HG02981 (cell line): ENCODE results near the gene TBC1D9.

Experiments used
- ATAC-seq: cut with Tn5 transposase; IDR thresholded peaks from one replicate; pipeline ENCODE4 v1.9.1; 2021; ENCODE audit warnings: mild to moderate bottlenecking, moderate library complexity; ENCODE audit not compliant: unreplicated experiment

Gene TBC1D9

DNA sequence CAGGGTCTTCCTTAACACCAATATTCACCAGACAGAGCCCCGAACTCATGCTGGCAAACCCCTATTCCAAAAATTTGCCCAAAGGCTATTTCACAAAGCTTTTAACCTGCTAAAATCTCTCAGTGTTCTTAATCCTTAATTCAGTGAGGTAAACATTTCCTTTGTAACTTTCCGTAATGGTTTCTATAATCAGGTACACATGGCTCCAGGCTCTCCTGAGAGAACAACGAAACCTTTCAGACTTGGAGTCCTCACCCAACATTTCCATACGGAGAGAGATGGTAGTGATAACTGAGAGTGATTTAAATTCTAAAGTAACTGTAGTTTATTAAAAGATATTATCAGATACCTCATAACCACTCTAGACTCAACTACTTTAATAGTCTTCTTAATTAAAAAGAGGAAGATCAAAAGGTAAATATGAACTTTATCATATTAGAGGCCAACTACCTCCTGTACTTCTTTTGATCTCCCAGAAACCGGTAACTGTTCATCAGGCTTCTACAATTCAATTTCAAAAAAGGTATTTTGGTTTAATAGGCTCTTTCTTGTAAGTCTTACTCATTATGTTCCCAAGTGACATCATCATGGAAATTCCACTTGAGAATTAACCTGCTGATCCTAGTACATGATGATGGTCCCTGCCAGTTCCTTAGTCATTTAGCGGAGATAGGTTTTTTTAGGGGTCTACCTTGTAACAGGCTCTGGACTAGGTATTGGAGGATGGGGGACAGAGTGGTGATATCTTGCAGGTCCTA lies 96.1 kb downstream of the TBC1D9 start:
- ATAC-seq, result no peak

- no peak for ATAC-seq
These were observed 101.7 kb downstream of the TBC1D9 start for GRCh38 chr4:140654495-140654814.

GRCh38 chr4:140653718-140654494 lies 102.3 kb downstream of the TBC1D9 start:
- no peak for ATAC-seq

DNA sequence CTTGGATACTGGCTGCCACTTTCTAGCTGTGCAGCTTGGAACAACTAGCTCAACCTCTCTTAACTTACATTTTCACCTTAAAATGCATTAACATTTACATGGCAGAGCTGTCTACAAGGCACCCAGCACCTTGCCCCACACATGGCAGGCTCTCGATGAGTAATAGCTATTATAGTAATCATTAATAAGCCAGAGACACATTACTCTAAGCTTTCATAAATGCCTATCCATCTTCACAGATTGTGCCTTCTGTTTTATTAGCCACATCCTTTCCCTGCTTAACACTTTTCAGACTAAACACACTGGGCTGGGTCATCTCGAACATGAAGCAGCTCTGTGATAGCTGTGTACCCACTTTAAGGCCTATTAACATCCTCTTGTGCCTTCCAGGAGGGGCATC lies 103.6 kb downstream of the TBC1D9 start:
- no peak for ATAC-seq

- no peak for ATAC-seq
These were observed 107.4 kb downstream of the TBC1D9 start for GRCh38 chr4:140648716-140649308.

GRCh38 chr4:140645614-140646412 lies 110.4 kb downstream of the TBC1D9 start:
- no peak for ATAC-seq

GRCh38 chr4:140645196-140645595 lies 111.0 kb downstream of the TBC1D9 start:
- ATAC-seq, result no peak

- no peak for ATAC-seq
These were observed 111.6 kb downstream of the TBC1D9 start for GRCh38 chr4:140644470-140645185.

GRCh38 chr4:140643571-140644055 lies 112.6 kb downstream of the TBC1D9 start:
- ATAC-seq, result no peak

DNA sequence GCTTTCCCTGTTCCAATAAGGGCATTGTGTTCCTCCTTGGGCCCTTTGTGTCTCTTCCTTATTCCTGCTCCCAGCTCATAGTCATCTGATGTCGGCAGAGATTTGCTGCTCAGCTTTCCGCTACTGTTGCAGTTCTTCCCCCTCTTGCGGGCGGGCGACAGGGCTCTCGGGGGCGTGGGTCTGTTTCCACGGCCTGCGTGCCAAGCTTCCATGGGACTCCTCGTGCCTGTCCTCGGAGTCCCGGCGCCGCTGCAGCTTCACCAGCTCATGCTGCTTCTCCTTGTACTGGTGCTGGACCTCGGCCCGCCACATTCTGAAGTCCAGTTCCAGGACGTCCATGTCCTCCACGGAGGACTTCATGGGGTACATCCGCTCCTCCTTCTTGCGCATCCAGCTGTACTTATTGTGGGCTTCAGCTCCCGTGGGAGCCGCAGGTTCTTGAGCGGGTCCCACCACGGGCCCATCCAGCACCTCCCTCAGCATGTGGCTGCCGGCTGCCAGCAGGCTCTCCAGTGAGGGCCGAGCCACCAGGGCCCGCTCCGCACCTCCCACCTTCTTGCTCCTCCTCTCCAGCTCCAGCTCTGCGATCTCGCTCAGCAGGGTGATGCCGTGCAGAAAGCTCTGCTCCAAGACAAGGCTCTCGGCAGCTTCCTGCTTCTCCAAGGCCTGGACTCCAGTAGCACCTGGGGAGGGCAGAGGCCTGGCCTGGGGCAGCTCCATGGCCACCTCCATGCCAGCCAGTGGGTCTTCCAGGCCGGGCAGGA lies 113.3 kb downstream of the TBC1D9 start:
- no peak for ATAC-seq

GRCh38 chr4:140641789-140642439 lies 114.3 kb downstream of the TBC1D9 start:
- no peak for ATAC-seq

- ATAC-seq, result no peak
These were observed 115.1 kb downstream of the TBC1D9 start for GRCh38 chr4:140641105-140641555.

- no peak for ATAC-seq
These were observed 115.9 kb downstream of the TBC1D9 start for GRCh38 chr4:140640150-140640748.

GRCh38 chr4:140639066-140639465 lies 117.1 kb downstream of the TBC1D9 start:
- no peak for ATAC-seq

DNA sequence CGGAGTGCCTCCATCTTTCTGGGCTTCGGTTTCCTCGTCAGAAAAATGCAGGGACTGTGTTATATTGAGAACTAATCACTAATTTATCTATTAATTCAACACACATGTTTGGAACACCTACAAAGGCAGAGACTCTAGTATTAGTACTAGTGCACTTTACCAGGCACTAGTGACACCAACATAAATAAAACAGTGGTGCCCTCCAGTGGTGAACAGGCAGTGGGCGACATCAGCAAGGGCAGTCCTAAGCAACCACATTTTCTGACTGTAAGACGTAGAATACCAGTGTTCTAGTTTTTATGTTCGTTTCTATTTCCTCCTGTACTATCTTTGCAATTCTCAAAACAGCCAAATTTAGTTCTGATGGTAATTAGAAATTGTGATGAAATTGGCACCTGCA lies 118.3 kb downstream of the TBC1D9 start:
- peak; percentile 77 for ATAC-seq

DNA sequence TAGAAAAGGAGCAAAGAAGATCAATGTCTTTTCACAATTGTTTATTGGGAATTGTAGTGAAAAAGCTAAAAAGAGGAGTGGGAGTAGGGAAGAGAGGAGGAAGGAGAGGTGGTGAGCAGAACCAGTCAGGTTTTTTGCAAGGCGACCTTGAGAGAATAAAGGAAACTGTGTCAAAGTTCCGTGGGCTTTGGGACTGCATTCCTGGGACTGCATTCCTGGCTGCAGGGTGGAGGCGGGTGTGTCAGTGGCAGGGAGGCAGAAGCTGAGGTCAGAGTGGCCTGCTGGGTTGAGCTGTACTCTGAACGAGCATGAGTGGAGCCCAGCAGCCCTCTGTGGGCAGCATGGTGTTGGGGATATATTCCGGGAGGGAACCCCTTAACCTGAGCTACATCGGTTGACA lies 120.6 kb downstream of the TBC1D9 start:
- no peak for ATAC-seq

DNA sequence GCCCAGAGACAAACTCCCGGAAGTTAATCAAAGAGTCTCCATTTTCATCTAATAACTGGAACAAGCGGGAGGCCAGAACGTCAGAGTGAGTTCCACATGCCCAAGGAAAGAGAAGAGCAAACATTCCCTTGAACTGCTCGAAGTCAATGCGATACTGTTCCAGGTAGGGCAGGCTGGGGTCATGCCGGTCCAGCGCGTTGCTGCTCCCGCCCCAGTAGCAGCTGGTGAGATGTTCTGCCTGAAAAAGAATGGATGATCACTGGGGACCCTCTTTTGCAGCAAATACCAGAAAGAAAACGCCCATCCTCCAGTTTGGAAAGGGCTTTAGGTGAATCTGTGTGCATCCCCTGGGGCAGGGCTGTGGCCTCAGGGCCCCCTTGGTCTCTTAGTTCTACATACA lies 122.2 kb downstream of the TBC1D9 start:
- ATAC-seq, result no peak

DNA sequence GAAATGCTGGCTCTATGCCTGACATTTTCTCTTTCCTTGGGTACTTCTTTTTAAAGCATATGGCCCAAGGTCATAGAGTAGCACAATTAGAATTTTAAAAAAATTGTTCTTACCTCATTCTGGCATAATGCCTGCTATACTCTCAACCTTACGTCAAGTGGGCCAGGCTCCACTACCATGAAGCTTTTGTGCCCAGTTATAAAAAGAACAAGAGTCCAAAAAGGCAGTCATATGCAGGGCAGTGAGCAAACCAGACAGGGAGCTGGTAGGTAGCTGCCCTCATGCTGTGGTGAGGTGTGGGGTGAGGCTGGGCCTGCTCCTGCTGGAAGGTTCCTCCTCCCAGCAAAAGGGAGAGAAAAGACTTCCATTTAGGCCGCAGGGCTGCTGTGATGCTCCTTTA lies 123.1 kb downstream of the TBC1D9 start:
- no peak for ATAC-seq

DNA sequence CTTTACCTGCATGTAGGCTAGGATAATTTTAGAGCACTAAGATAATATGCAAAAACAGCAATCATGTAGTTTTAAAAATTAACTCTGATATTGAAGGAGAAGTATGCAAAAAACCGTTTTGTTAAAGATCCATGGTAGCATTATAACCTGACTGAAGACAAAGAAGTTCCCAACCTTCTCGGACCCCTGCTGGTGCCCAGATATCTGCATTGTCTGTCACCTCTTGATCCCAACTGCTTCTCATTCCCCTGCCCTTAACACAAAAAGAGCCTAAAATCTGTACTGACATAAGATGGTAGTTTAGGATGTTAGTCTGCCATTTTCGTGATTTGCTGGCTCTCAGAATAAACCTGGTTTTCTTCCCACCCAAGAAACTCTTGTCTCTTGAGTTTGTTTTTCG lies 125.9 kb downstream of the TBC1D9 start:
- no peak for ATAC-seq
